RWPE2 (cell line): Measurements from ENCODE around the gene SUFU.

Experiments used
- ATAC-seq: fragments of 200-7000 bp; cut with Tn5 transposase; 3 replicates; pipeline ENCODE4 v1.9.1; 2021; ENCODE audit warnings: low read depth
- DNase-seq: peaks from one replicate; pipeline ENCODE4 v3.0.0-alpha.2; 2020; ENCODE audit warnings: low spot score
- H3K27ac ChIP-seq: fragments of 450-650 bp; 2 replicates; pipeline ENCODE4 v1.5.1; 2017; ENCODE audit warnings: mild to moderate bottlenecking; ENCODE audit not compliant: poor library complexity, severe bottlenecking
- H3K27me3 ChIP-seq: fragments of 250-450 bp; sonication (Bioruptor Pico); 2 replicates; pipeline ENCODE4 v1.5.1; 2021; ENCODE audit warnings: mild to moderate bottlenecking, moderate library complexity; ENCODE audit not compliant: insufficient read depth, poor library complexity, severe bottlenecking
- H3K36me3 ChIP-seq: fragments of 250-450 bp; sonication (Bioruptor Pico); 2 replicates; pipeline ENCODE4 v1.5.1; 2020; ENCODE audit warnings: low read depth, mild to moderate bottlenecking, moderate library complexity
- H3K4me1 ChIP-seq: fragments of 250-450 bp; sonication (Bioruptor Pico); 2 replicates; pipeline ENCODE4 v1.5.1; 2021; ENCODE audit warnings: mild to moderate bottlenecking, moderate library complexity; ENCODE audit not compliant: insufficient read depth, poor library complexity, severe bottlenecking
- H3K4me3 ChIP-seq: fragments of 250-450 bp; sonication (Bioruptor Pico); 2 replicates; pipeline ENCODE4 v1.5.1; 2021; ENCODE audit warnings: mild to moderate bottlenecking, moderate library complexity; ENCODE audit not compliant: severe bottlenecking
- H3K9me3 ChIP-seq: fragments of 250-450 bp; sonication (Bioruptor Pico); 2 replicates; pipeline ENCODE4 v1.5.1; 2021; ENCODE audit warnings: mild to moderate bottlenecking, moderate library complexity; ENCODE audit not compliant: severe bottlenecking
- CTCF ChIP-seq: fragments of 450-650 bp; IDR thresholded peaks from one replicate; pipeline ENCODE4 v1.5.1; 2017; ENCODE audit warnings: mild to moderate bottlenecking, moderate library complexity; ENCODE audit not compliant: poor library complexity, severe bottlenecking

SUFU gene

GRCh38 chr10:102511583-102512274 lies 8.0 kb downstream of the SUFU start:
- H3K4me3 ChIP-seq = no peak overlapping the region
- H3K27ac ChIP-seq = no peak overlapping the region
- H3K4me1 ChIP-seq = no peaks in the 10 kb centered on the region
- DNase-seq = no peak
- H3K9me3 ChIP-seq = no peaks in the 10 kb centered on the region
- H3K27me3 ChIP-seq = no peaks in the 10 kb centered on the region
- ATAC-seq = no peak
- H3K36me3 ChIP-seq = peaks cover 37% of the 10 kb centered on the region
- TF ChIP-seq CTCF = no peak

- H3K27ac ChIP-seq = no peak overlapping the region
- H3K4me3 ChIP-seq = no peak overlapping the region
- peaks cover 34% of the 10 kb centered on the region for H3K36me3 ChIP-seq
- H3K9me3 ChIP-seq = no peaks in the 10 kb centered on the region
- DNase-seq = peak; percentile 19
- no peak for TF ChIP-seq CTCF
- H3K27me3 ChIP-seq = no peaks in the 10 kb centered on the region
- no peaks in the 10 kb centered on the region for H3K4me1 ChIP-seq
- no peak for ATAC-seq
Observed at GRCh38 chr10:102514487-102515311, 10.9 kb downstream of the SUFU start.

GRCh38 chr10:102515724-102516123 lies 12.0 kb downstream of the SUFU start:
- Histone ChIP-seq H3K27ac (no peak overlapping the region), H3K27me3 (no peaks in the 10 kb centered on the region), H3K4me3 (no peak overlapping the region), H3K36me3 (peaks cover 30% of the 10 kb centered on the region), H3K9me3 (no peaks in the 10 kb centered on the region), H3K4me1 (no peaks in the 10 kb centered on the region)
- no peak for DNase-seq
- TF ChIP-seq CTCF = no peak
- ATAC-seq = no peak

GRCh38 chr10:102517553-102517952 lies 13.8 kb downstream of the SUFU start:
- TF ChIP-seq CTCF = no peak
- Histone ChIP-seq H3K4me1 (no peaks in the 10 kb centered on the region), H3K27me3 (no peaks in the 10 kb centered on the region), H3K36me3 (peaks cover 20% of the 10 kb centered on the region), H3K27ac (no peak overlapping the region), H3K4me3 (no peak overlapping the region), H3K9me3 (no peaks in the 10 kb centered on the region)
- no peak for DNase-seq
- ATAC-seq = no peak

GRCh38 chr10:102519246-102519825 lies 15.6 kb downstream of the SUFU start:
- Histone ChIP-seq H3K27me3 (no peaks in the 10 kb centered on the region), H3K4me3 (no peak overlapping the region), H3K4me1 (no peaks in the 10 kb centered on the region), H3K9me3 (no peaks in the 10 kb centered on the region), H3K27ac (no peak overlapping the region), H3K36me3 (peaks cover 11% of the 10 kb centered on the region)
- ATAC-seq = no peak
- no peak for TF ChIP-seq CTCF
- DNase-seq = no peak
